K562 treated with DMSO at 1 percent for 48 hours (cell line): ENCODE results near the gene CYP1A1. TPM values are rescaled to one million over a fixed set of nuclear protein-coding genes. Genes with fewer than 3 reads are reported as not detected.

Experiments used
- total RNA-seq: library from RNA; unstranded; fragments of 300-600 nt; gene quantifications from 2 replicates; pipeline ENCODE4 v1.2.3, GENCODE V29; 2022; ENCODE audit warnings: low replicate concordance; ENCODE audit errors: extremely low read depth

CYP1A1 gene
- not detected in 2 replicates for total RNA-seq

GRCh38 chr15:74725225-74725774 lies at the start of gene CYP1A1:
CYP1A1 (minus strand) TSS chr15:74725528; CDS start chr15:74723097, 2,431 bp downstream.

DNA sequence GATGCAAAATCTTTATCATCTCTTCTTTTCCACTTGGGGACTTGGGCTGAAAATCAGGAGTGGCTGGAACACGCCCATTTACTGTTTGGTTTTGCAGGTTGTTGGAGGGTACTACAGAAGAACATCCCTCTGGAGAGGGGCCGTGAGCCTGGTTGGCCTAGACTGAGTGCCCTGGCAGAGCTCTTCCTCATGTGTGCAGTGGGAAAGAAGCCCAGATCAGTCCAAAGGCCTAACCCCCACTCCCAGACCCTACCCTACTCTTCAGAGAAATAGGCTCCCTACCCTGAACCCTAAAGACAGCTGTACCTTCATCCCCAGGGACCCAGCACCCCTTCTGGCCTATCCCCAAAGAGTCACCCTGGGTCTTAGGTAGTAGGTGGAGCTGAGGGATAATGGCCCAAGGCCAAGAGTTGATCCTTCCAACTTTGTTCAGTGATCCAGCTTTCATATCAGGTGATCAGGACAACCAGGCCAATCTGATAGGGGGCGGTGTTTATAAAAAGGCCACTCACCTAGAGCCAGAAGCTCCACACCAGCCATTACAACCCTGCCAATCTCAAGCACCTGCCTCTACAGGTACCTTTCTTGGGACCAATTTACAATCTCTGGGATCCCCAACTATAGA lies 23.1 kb upstream of the CYP1A1 start, which contains the start of gene CYP1A2:
TSS of gene CYP1A2 (plus strand) at position 524 of the 625 bp plus-strand sequence. CDS start 894 bp downstream, outside the sequence.

GRCh38 chr15:74695597-74696397 lies 29.5 kb downstream of the CYP1A1 start, which contains the start of gene EDC3:
EDC3 (minus strand) TSS chr15:74696024; CDS start chr15:74675124, 20,900 bp downstream.

Other genes with a start within 250 kb of the CYP1A1 start
- not detected in 2 replicates for gene ARID3B, start 184.3 kb downstream of the CYP1A1 start, total RNA-seq
- gene CLK3, start 109.7 kb downstream of the CYP1A1 start, total RNA-seq: not detected in 2 replicates
- gene EDC3, start 29.5 kb downstream of the CYP1A1 start, total RNA-seq: not detected in 2 replicates
- gene CYP1A2, start 23.3 kb upstream of the CYP1A1 start, total RNA-seq: not detected in 2 replicates
- gene CSK, start 56.6 kb upstream of the CYP1A1 start, total RNA-seq: not detected in 2 replicates
- not detected in 2 replicates for gene LMAN1L, start 87.3 kb upstream of the CYP1A1 start, total RNA-seq
- not detected in 2 replicates for gene CPLX3, start 101.1 kb upstream of the CYP1A1 start, total RNA-seq
- not detected in 2 replicates for gene ULK3, start 117.6 kb upstream of the CYP1A1 start, total RNA-seq
- not detected in 2 replicates for gene SCAMP2, start 147.8 kb upstream of the CYP1A1 start, total RNA-seq
- gene MPI, start 164.5 kb upstream of the CYP1A1 start, total RNA-seq: not detected in 2 replicates
- not detected in 2 replicates for gene FAM219B, start 181.3 kb upstream of the CYP1A1 start, total RNA-seq
- gene COX5A, start 212.5 kb upstream of the CYP1A1 start, total RNA-seq: not detected in 2 replicates
- gene RPP25, start 231.2 kb upstream of the CYP1A1 start, total RNA-seq: not detected in 2 replicates